Activated naive CD4-positive, alpha-beta T cell treated with anti-CD3 and anti-CD28 coated beads for 36 hours (primary cell): ENCODE results near the gene MGLL. TPM values are rescaled to one million over a fixed set of nuclear protein-coding genes. Genes with fewer than 3 reads are reported as not detected.
"Not testable (repeated sequence)": the region's sequence is repeated elsewhere in the genome, so short reads cannot be mapped to it uniquely, and the experiment has no call there.

Experiments
- CTCF ChIA-PET: fragments of 350-600 bp; sonication (Branson Sonifier 250); formaldehyde crosslinking; loops from one replicate; lab custom pipeline; 2021; ENCODE audit warnings: antibody characterized with exemption; lab: Charles Lee
- DNase-seq: peaks from one replicate; pipeline ENCODE4 v3.0.0-alpha.2; 2020
- H3K27ac Mint-ChIP-seq: one replicate; pipeline ENCODE4 v1.8.0; 2021; ENCODE audit warnings: mild to moderate bottlenecking, mixed read lengths
- H3K27me3 Mint-ChIP-seq: one replicate; pipeline ENCODE4 v1.8.0; 2021; ENCODE audit warnings: low read depth, mixed read lengths
- H3K36me3 Mint-ChIP-seq: one replicate; pipeline ENCODE4 v1.8.0; 2021; ENCODE audit warnings: low read depth, mixed read lengths
- H3K4me1 Mint-ChIP-seq: one replicate; pipeline ENCODE4 v1.8.0; 2021; ENCODE audit warnings: low read depth, mixed read lengths
- H3K4me3 Mint-ChIP-seq: one replicate; pipeline ENCODE4 v1.8.0; 2021; ENCODE audit warnings: mild to moderate bottlenecking, moderate library complexity, mixed read lengths
- H3K9me3 Mint-ChIP-seq: one replicate; pipeline ENCODE4 v1.8.0; 2021; ENCODE audit warnings: mixed read lengths
- intact Hi-C: fragments of 100-400 bp; cut with micrococcal nuclease; formaldehyde crosslinking; loops from one replicate; pipeline ENCODE4 v1.15.1; 2023
- total RNA-seq, 2 experiments: library from RNA; stranded (reverse); gene quantifications; one replicate each; pipeline ENCODE4 v1.2.3, GENCODE V29; 2021

MGLL gene
- total RNA-seq, 2 experiments from 2014 or later: 0.14 to 0.25 TPM

- intact Hi-C loops: loop anchor here (1.0 kb wide), 1 partner anchor 27 kb away; no protein-coding TSS in a partner anchor
- Mint-ChIP-seq H3K27me3 (no peaks in the 10 kb centered on the region), H3K9me3 (no peaks in the 10 kb centered on the region), H3K4me3 (no peak overlapping the region), H3K27ac (no peak overlapping the region), H3K4me1 (peaks cover 11% of the 10 kb centered on the region), H3K36me3 (no peaks in the 10 kb centered on the region)
- DNase-seq: no peak
- CTCF ChIA-PET: no interaction called here
Measured at GRCh38 chr3:127686512-127686894, 135.8 kb downstream of the MGLL start.

- DNase-seq: no peak
- intact Hi-C loops: loop anchor here (1.0 kb wide), 1 partner anchor 27 kb away; no protein-coding TSS in a partner anchor
- no peak overlapping the region for H3K27ac Mint-ChIP-seq
- no peaks in the 10 kb centered on the region for H3K36me3 Mint-ChIP-seq
- H3K4me1 Mint-ChIP-seq: peaks cover 11% of the 10 kb centered on the region
- no peaks in the 10 kb centered on the region for H3K9me3 Mint-ChIP-seq
- no peaks in the 10 kb centered on the region for H3K27me3 Mint-ChIP-seq
- H3K4me3 Mint-ChIP-seq: no peak overlapping the region
- CTCF ChIA-PET: no interaction called here
Measured at GRCh38 chr3:127685708-127686511, 136.4 kb downstream of the MGLL start.

- CTCF ChIA-PET: interaction anchor here (0.9 kb wide), 1 partner anchor 11 kb away, joined by 3 read pairs; no protein-coding TSS in a partner anchor
- intact Hi-C loops: no loop called here
- DNase-seq: no peak
- Mint-ChIP-seq H3K36me3 (no peaks in the 10 kb centered on the region), H3K27me3 (no peaks in the 10 kb centered on the region), H3K4me3 (no peak overlapping the region), H3K4me1 (peaks cover 11% of the 10 kb centered on the region), H3K9me3 (no peaks in the 10 kb centered on the region), H3K27ac (no peak overlapping the region)
Measured at GRCh38 chr3:127684871-127685707, 137.2 kb downstream of the MGLL start.

GRCh38 chr3:127682561-127682960 is 139.8 kb downstream of the MGLL start:
- Mint-ChIP-seq H3K36me3 (no peaks in the 10 kb centered on the region), H3K27ac (no peak overlapping the region), H3K27me3 (no peaks in the 10 kb centered on the region), H3K9me3 (no peaks in the 10 kb centered on the region), H3K4me3 (no peak overlapping the region), H3K4me1 (peaks cover 12% of the 10 kb centered on the region)
- intact Hi-C loops: no loop called here
- no peak for DNase-seq
- CTCF ChIA-PET: interaction anchor here (1.8 kb wide), 1 partner anchor 13 kb away, joined by 9 read pairs; no protein-coding TSS in a partner anchor

- H3K9me3 Mint-ChIP-seq, H3K36me3 Mint-ChIP-seq, H3K27ac Mint-ChIP-seq, intact Hi-C loops, H3K4me3 Mint-ChIP-seq, H3K27me3 Mint-ChIP-seq, DNase-seq: not testable (repeated sequence)
- H3K4me1 Mint-ChIP-seq: peaks cover 12% of the 10 kb centered on the region
- CTCF ChIA-PET: interaction anchor here (1.8 kb wide), 1 partner anchor 14 kb away, joined by 9 read pairs; no protein-coding TSS in a partner anchor
Measured at GRCh38 chr3:127682175-127682554, 140.2 kb downstream of the MGLL start.

- CTCF ChIA-PET: interaction anchor here (0.6 kb wide), 1 partner anchor 106 kb away, joined by 3 read pairs; no protein-coding TSS in a partner anchor
- no peaks in the 10 kb centered on the region for H3K9me3 Mint-ChIP-seq
- H3K27ac Mint-ChIP-seq: no peak overlapping the region
Measured at GRCh38 chr3:127680798-127681221, 141.5 kb downstream of the MGLL start.

GRCh38 chr3:127680146-127680661 is 142.1 kb downstream of the MGLL start:
- H3K4me3 Mint-ChIP-seq: no peak overlapping the region
- DNase-seq: no peak
- H3K9me3 Mint-ChIP-seq: no peaks in the 10 kb centered on the region
- intact Hi-C loops: no loop called here
- peaks cover 12% of the 10 kb centered on the region for H3K4me1 Mint-ChIP-seq
- CTCF ChIA-PET: no interaction called here
- no peaks in the 10 kb centered on the region for H3K27me3 Mint-ChIP-seq
- no peaks in the 10 kb centered on the region for H3K36me3 Mint-ChIP-seq
- H3K27ac Mint-ChIP-seq: no peak overlapping the region

More at GRCh38 chr3:127680798-127681221, 141.5 kb downstream of the MGLL start:
- H3K4me3 Mint-ChIP-seq: no peak overlapping the region
- DNase-seq: no peak
- intact Hi-C loops: no loop called here
- no peaks in the 10 kb centered on the region for H3K27me3 Mint-ChIP-seq
- no peaks in the 10 kb centered on the region for H3K36me3 Mint-ChIP-seq
- H3K4me1 Mint-ChIP-seq: peaks cover 12% of the 10 kb centered on the region

GRCh38 chr3:127679534-127680145 is 142.7 kb downstream of the MGLL start:
- H3K4me3 Mint-ChIP-seq: no peak overlapping the region
- H3K27me3 Mint-ChIP-seq: no peaks in the 10 kb centered on the region
- no peaks in the 10 kb centered on the region for H3K36me3 Mint-ChIP-seq
- H3K27ac Mint-ChIP-seq: no peak overlapping the region
- CTCF ChIA-PET: interaction anchor here (0.6 to 1.1 kb wide), 2 partner anchors 83 to 1594 kb away, joined by 3 to 5 read pairs; no protein-coding TSS in a partner anchor
- DNase-seq: no peak
- no peaks in the 10 kb centered on the region for H3K9me3 Mint-ChIP-seq
- intact Hi-C loops: loop anchor here (10.0 kb wide), 1 partner anchor 1435 kb away; no protein-coding TSS in a partner anchor
- peaks cover 17% of the 10 kb centered on the region for H3K4me1 Mint-ChIP-seq

- CTCF ChIA-PET: interaction anchor here (0.6 to 1.1 kb wide), 2 partner anchors 82 to 1593 kb away, joined by 3 to 5 read pairs; no protein-coding TSS in a partner anchor
- no peak overlapping the region for H3K27ac Mint-ChIP-seq
- peaks cover 19% of the 10 kb centered on the region for H3K4me1 Mint-ChIP-seq
- intact Hi-C loops: loop anchor here (10.0 kb wide), 1 partner anchor 1436 kb away; no protein-coding TSS in a partner anchor
- H3K9me3 Mint-ChIP-seq: no peaks in the 10 kb centered on the region
- DNase-seq: no peak
- no peaks in the 10 kb centered on the region for H3K36me3 Mint-ChIP-seq
- H3K27me3 Mint-ChIP-seq: no peaks in the 10 kb centered on the region
- no peak overlapping the region for H3K4me3 Mint-ChIP-seq
Measured at GRCh38 chr3:127678611-127679533, 143.4 kb downstream of the MGLL start.

GRCh38 chr3:127678315-127678599 is 144.1 kb downstream of the MGLL start:
- Mint-ChIP-seq H3K4me1 (peaks cover 19% of the 10 kb centered on the region), H3K27me3 (no peaks in the 10 kb centered on the region), H3K36me3 (no peaks in the 10 kb centered on the region), H3K4me3 (no peak overlapping the region), H3K9me3 (no peaks in the 10 kb centered on the region), H3K27ac (no peak overlapping the region)
- CTCF ChIA-PET: no interaction called here
- DNase-seq: no peak
- intact Hi-C loops: loop anchor here (10.0 kb wide), 1 partner anchor 1437 kb away; no protein-coding TSS in a partner anchor
